GM12891 (cell line): ENCODE measurements around the gene CDK10.
"Not testable (repeated sequence)": the region's sequence is repeated elsewhere in the genome, so short reads cannot be mapped to it uniquely, and the experiment has no call there.

Source experiments
- PAX5 ChIP-seq: IDR thresholded peaks from 2 replicates; pipeline ENCODE4 v1.6.1; 2011; ENCODE audit warnings: low read length, moderate library complexity, mild to moderate bottlenecking; ENCODE audit not compliant: insufficient read depth, severe bottlenecking
- POLR2A ChIP-seq: IDR thresholded peaks from 2 replicates; pipeline ENCODE4 v1.6.1; 2011; ENCODE audit warnings: low read depth, low read length, control low read depth
- POLR2AphosphoS5 ChIP-seq: IDR thresholded peaks from 2 replicates; pipeline ENCODE4 v1.6.1; 2011; ENCODE audit warnings: low read depth, low read length, control low read depth

GRCh38 chr16:89667000-89667399, 19.5 kb upstream of the CDK10 start:
- TF ChIP-seq POLR2AphosphoS5, POLR2A, PAX5: not testable (repeated sequence)
